ENCODE measurements around the gene RDH16. TPM values are rescaled to one million over a fixed set of nuclear protein-coding genes. Genes with fewer than 3 reads are reported as not detected.

Gene RDH16, protein sequence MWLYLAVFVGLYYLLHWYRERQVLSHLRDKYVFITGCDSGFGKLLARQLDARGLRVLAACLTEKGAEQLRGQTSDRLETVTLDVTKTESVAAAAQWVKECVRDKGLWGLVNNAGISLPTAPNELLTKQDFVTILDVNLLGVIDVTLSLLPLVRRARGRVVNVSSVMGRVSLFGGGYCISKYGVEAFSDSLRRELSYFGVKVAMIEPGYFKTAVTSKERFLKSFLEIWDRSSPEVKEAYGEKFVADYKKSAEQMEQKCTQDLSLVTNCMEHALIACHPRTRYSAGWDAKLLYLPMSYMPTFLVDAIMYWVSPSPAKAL
- 0.85 TPM for polyA plus RNA-seq (2013, experiment 1 of 4)
- polyA plus RNA-seq (2013, experiment 2 of 4), result 0.55 TPM
- 0.16 TPM for polyA plus RNA-seq (2013, experiment 3 of 4)
- 0.45 TPM for polyA plus RNA-seq (2013, experiment 4 of 4)

DNA sequence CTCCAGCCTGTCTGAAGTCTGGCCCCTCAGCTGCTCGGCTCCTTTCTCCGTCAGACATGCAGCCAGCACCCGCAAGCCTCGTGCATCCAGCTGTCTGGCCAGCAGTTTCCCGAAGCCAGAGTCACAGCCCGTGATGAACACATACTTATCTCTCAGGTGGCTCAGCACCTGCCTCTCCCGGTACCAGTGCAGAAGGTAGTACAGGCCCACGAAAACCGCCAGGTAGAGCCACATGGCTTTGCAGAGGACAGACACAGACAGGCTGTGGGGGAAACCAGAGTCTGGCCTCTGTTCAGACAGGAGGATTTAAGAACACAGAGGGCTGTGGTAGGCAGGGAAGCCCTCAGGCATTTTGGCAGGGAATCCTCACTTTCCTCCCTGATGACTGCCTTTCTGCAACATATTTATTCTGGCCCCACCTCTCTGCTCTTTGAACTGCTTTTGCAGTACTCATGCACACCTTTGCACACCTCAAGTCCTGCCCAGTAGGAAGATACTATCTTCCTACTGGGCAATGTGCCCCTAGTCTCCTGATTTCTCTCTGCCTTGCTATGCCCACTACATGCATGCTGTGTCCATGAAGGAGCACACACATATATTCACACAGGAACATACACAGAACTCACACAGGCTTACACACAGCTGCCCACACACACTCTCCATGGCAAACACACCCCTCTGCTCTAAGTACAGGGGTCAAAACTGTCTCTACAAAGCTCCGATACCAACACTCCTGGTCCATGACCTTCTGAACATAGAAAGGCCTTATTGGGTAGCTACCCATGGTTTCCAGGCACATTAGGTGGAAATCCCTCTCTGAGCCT is at the start of gene RDH16:
TSS of gene RDH16 (minus strand) at position 380 of the 824 bp plus-strand sequence. CDS start at position 234, 146 bp downstream.
- no peak within 1 kb of the TSS for H3K4me3 ChIP-seq (ENCODE audit: insufficient read depth, low read depth, low read length)
- 92 to 93% methylated on average over 10 of the region's 10 CpGs for WGBS, 2 experiments
- no peaks in the 10 kb centered on the region for H3K27me3 ChIP-seq (ENCODE audit: control insufficient read depth, insufficient read depth, low read length, poor library complexity, severe bottlenecking)
- H3K4me1 ChIP-seq (ENCODE audit: control insufficient read depth, insufficient read depth, low read length), result no peaks in the 10 kb centered on the region
- H3K27ac ChIP-seq (ENCODE audit: insufficient read depth, low read depth, low read length, poor library complexity, severe bottlenecking), result no peak within 1 kb of the TSS
- H3K36me3 ChIP-seq (ENCODE audit: control insufficient read depth, insufficient read depth, low read length), result no peaks in the 10 kb centered on the region
- peaks cover 2% of the 10 kb centered on the region for H3K9me3 ChIP-seq (ENCODE audit: control insufficient read depth, low read length)

DNA sequence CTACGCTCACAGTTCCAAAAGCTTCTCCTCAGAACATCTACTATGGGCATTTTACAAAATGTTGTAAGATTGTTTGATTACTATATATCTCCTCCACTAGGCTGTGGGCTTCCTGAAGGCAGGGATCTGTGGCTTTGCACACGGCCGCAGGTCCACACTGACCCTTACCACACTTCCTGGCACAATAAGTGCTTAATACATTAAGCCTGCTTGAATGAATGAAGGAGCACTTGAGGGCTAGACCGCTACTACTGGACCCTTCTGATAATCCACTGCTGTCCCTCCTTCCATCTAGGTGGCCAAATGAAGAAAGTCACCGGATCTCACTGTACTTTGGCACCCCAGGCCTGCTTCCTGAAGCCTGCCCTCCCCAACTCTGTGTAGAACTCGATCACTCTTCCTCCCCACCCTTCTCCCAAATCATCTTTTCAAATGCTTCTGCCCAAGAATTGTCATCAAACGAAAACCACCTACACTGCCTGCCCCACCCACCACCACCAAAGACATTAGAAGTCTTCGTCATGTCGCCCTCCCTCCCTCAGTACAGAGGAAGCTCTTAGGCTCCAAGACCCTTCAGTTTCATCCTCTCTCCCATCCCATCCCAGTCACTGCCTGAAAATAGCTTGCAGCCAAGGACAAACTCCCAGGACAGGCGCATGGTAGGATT is 49.5 kb upstream of the RDH16 start:
- Histone ChIP-seq H3K27me3 (ENCODE audit: control insufficient read depth, insufficient read depth, low read length, poor library complexity, severe bottlenecking) (no peaks in the 10 kb centered on the region), H3K36me3 (ENCODE audit: control insufficient read depth, insufficient read depth, low read length) (peaks cover 27% of the 10 kb centered on the region), H3K27ac (ENCODE audit: insufficient read depth, low read depth, low read length, poor library complexity, severe bottlenecking) (no peak overlapping the region), H3K4me1 (ENCODE audit: control insufficient read depth, insufficient read depth, low read length) (peaks cover 8% of the 10 kb centered on the region), H3K9me3 (ENCODE audit: control insufficient read depth, low read length) (no peaks in the 10 kb centered on the region), H3K4me3 (ENCODE audit: insufficient read depth, low read depth, low read length) (peak overlapping the region; percentile 4)
- WGBS, 2 experiments, result 82 to 84% methylated on average over 10 of the region's 10 CpGs

- Histone ChIP-seq H3K9me3 (ENCODE audit: control insufficient read depth, low read length) (no peaks in the 10 kb centered on the region), H3K4me3 (ENCODE audit: insufficient read depth, low read depth, low read length) (peak within 1 kb of the TSS; percentile 61), H3K36me3 (ENCODE audit: control insufficient read depth, insufficient read depth, low read length) (peaks cover 32% of the 10 kb centered on the region), H3K27ac (ENCODE audit: insufficient read depth, low read depth, low read length, poor library complexity, severe bottlenecking) (no peak within 1 kb of the TSS), H3K4me1 (ENCODE audit: control insufficient read depth, insufficient read depth, low read length) (peaks cover 8% of the 10 kb centered on the region), H3K27me3 (ENCODE audit: control insufficient read depth, insufficient read depth, low read length, poor library complexity, severe bottlenecking) (no peaks in the 10 kb centered on the region)
- 1% methylated on average over 94 of the region's 94 CpGs for WGBS, 2 experiments
Observed at GRCh38 chr12:57005980-57006808, 48.8 kb upstream of the RDH16 start, which contains the start of gene ZBTB39. Gene ZBTB39 (minus strand): TSS chr12:57006546. CDS start chr12:57004917, 1,629 bp downstream.

DNA sequence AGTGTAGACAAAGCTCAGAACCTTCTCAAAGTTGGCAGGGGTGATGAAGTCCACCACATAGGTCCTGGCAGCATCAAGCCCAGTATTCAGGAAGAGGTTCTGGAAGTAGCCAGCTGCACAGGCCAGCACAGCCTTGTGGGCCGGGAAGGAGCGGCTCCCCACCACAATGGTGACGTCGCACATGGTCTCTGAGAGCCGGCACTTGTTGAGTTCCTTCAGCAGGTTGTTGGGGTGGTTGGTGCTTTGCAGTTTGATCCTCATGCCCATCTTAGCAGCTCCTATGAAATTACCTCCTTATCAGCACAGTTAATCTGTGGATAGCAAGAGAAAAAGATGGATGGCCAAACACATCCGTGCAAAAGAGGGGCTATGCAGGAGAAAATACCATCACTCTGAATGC is 47.2 kb upstream of the RDH16 start:
- Histone ChIP-seq H3K4me3 (ENCODE audit: insufficient read depth, low read depth, low read length) (no peak overlapping the region), H3K9me3 (ENCODE audit: control insufficient read depth, low read length) (no peaks in the 10 kb centered on the region), H3K27ac (ENCODE audit: insufficient read depth, low read depth, low read length, poor library complexity, severe bottlenecking) (no peak overlapping the region), H3K4me1 (ENCODE audit: control insufficient read depth, insufficient read depth, low read length) (peaks cover 8% of the 10 kb centered on the region), H3K27me3 (ENCODE audit: control insufficient read depth, insufficient read depth, low read length, poor library complexity, severe bottlenecking) (no peaks in the 10 kb centered on the region), H3K36me3 (ENCODE audit: control insufficient read depth, insufficient read depth, low read length) (peaks cover 43% of the 10 kb centered on the region)
- WGBS, 2 experiments, result 92 to 96% methylated on average over 6 of the region's 6 CpGs

GRCh38 chr12:57003395-57003794 is 46.0 kb upstream of the RDH16 start:
- Histone ChIP-seq H3K27me3 (ENCODE audit: control insufficient read depth, insufficient read depth, low read length, poor library complexity, severe bottlenecking) (no peaks in the 10 kb centered on the region), H3K27ac (ENCODE audit: insufficient read depth, low read depth, low read length, poor library complexity, severe bottlenecking) (no peak overlapping the region), H3K4me1 (ENCODE audit: control insufficient read depth, insufficient read depth, low read length) (peaks cover 8% of the 10 kb centered on the region), H3K4me3 (ENCODE audit: insufficient read depth, low read depth, low read length) (no peak overlapping the region), H3K9me3 (ENCODE audit: control insufficient read depth, low read length) (no peaks in the 10 kb centered on the region), H3K36me3 (ENCODE audit: control insufficient read depth, insufficient read depth, low read length) (peaks cover 43% of the 10 kb centered on the region)
- 96 to 97% methylated on average over 13 of the region's 13 CpGs for WGBS, 2 experiments

GRCh38 chr12:57001448-57001906 is 44.1 kb upstream of the RDH16 start:
- no peak overlapping the region for H3K27ac ChIP-seq (ENCODE audit: insufficient read depth, low read depth, low read length, poor library complexity, severe bottlenecking)

DNA sequence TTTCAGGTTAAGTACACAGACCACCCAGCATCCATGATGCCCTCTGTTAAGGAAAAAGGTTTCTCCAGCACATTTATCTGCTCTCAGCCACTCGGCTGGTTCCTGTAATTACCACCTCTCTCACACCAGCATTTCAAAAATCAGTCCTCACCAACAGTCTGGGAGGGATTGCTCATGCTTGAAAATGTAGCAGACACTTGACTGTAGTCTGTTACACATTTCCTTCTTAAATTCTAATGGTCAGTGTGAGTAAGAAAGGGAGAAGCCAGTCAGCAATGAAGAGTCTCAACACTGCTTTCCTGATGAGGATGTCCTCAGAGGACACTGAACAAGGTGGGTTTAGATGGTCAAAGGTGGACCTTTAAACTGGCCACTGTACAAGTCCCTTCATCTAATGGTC is 43.0 kb upstream of the RDH16 start:
- WGBS, 2 experiments, result 80 to 91% methylated on average over 1 of the region's 1 CpG
- peaks cover 43% of the 10 kb centered on the region for H3K36me3 ChIP-seq (ENCODE audit: control insufficient read depth, insufficient read depth, low read length)

More at GRCh38 chr12:57001448-57001906, 44.1 kb upstream of the RDH16 start:
- no peak overlapping the region for H3K4me3 ChIP-seq (ENCODE audit: insufficient read depth, low read depth, low read length)
- H3K9me3 ChIP-seq (ENCODE audit: control insufficient read depth, low read length), result no peaks in the 10 kb centered on the region
- H3K27me3 ChIP-seq (ENCODE audit: control insufficient read depth, insufficient read depth, low read length, poor library complexity, severe bottlenecking), result no peaks in the 10 kb centered on the region
- H3K36me3 ChIP-seq (ENCODE audit: control insufficient read depth, insufficient read depth, low read length), result peaks cover 43% of the 10 kb centered on the region
- 64 to 66% methylated on average over 13 of the region's 13 CpGs for WGBS, 2 experiments
- H3K4me1 ChIP-seq (ENCODE audit: control insufficient read depth, insufficient read depth, low read length), result peaks cover 8% of the 10 kb centered on the region

GRCh38 chr12:56999456-56999855 is 42.0 kb upstream of the RDH16 start:
- 97 to 98% methylated on average over 4 of the region's 4 CpGs for WGBS, 2 experiments
- no peaks in the 10 kb centered on the region for H3K27me3 ChIP-seq (ENCODE audit: control insufficient read depth, insufficient read depth, low read length, poor library complexity, severe bottlenecking)

More for the DNA sequence above, 43.0 kb upstream of the RDH16 start:
- Histone ChIP-seq H3K27ac (ENCODE audit: insufficient read depth, low read depth, low read length, poor library complexity, severe bottlenecking) (no peak overlapping the region), H3K9me3 (ENCODE audit: control insufficient read depth, low read length) (no peaks in the 10 kb centered on the region), H3K4me1 (ENCODE audit: control insufficient read depth, insufficient read depth, low read length) (peaks cover 6% of the 10 kb centered on the region), H3K4me3 (ENCODE audit: insufficient read depth, low read depth, low read length) (no peak overlapping the region), H3K27me3 (ENCODE audit: control insufficient read depth, insufficient read depth, low read length, poor library complexity, severe bottlenecking) (no peaks in the 10 kb centered on the region)

GRCh38 chr12:56998981-56999380 is 41.6 kb upstream of the RDH16 start:
- Histone ChIP-seq H3K4me3 (ENCODE audit: insufficient read depth, low read depth, low read length) (no peak overlapping the region), H3K4me1 (ENCODE audit: control insufficient read depth, insufficient read depth, low read length) (no peaks in the 10 kb centered on the region), H3K27me3 (ENCODE audit: control insufficient read depth, insufficient read depth, low read length, poor library complexity, severe bottlenecking) (no peaks in the 10 kb centered on the region), H3K27ac (ENCODE audit: insufficient read depth, low read depth, low read length, poor library complexity, severe bottlenecking) (no peak overlapping the region), H3K36me3 (ENCODE audit: control insufficient read depth, insufficient read depth, low read length) (peaks cover 37% of the 10 kb centered on the region), H3K9me3 (ENCODE audit: control insufficient read depth, low read length) (no peaks in the 10 kb centered on the region)
- WGBS, 2 experiments, result 95 to 98% methylated on average over 4 of the region's 4 CpGs

More at GRCh38 chr12:56999456-56999855, 42.0 kb upstream of the RDH16 start:
- H3K4me3 ChIP-seq (ENCODE audit: insufficient read depth, low read depth, low read length), result no peak overlapping the region
- no peaks in the 10 kb centered on the region for H3K4me1 ChIP-seq (ENCODE audit: control insufficient read depth, insufficient read depth, low read length)
- H3K9me3 ChIP-seq (ENCODE audit: control insufficient read depth, low read length), result no peaks in the 10 kb centered on the region
- no peak overlapping the region for H3K27ac ChIP-seq (ENCODE audit: insufficient read depth, low read depth, low read length, poor library complexity, severe bottlenecking)
- peaks cover 42% of the 10 kb centered on the region for H3K36me3 ChIP-seq (ENCODE audit: control insufficient read depth, insufficient read depth, low read length)
